GM12878 (cell line): ENCODE results near the gene HTRA3. TPM values are rescaled to one million over a fixed set of nuclear protein-coding genes. Genes with fewer than 3 reads are reported as not detected.

ENCODE experiments used
- ATAC-seq: fragments of 200-7000 bp; cut with Tn5 transposase; 3 replicates; pipeline ENCODE4 v1.9.1; 2020; ENCODE audit warnings: mild to moderate bottlenecking, moderate library complexity
- BruUV-seq: library from RNA; stranded (reverse); fragments of 400-500 nt; replicated peaks from 2 replicates; lab custom pipeline; 2021; lab: Mats Ljungman, UMichigan
- CTCF ChIA-PET: fragments of 300-600 bp; sonication (Branson Sonifier 250); formaldehyde crosslinking; extraction: SDS; loops from one replicate; lab custom pipeline; 2021; ENCODE audit warnings: inconsistent platforms; lab: Yijun Ruan, JAX
- POLR2A ChIA-PET: fragments of 350-600 bp; formaldehyde crosslinking; extraction: SDS; loops from one replicate; lab custom pipeline; 2021; ENCODE audit warnings: inconsistent platforms; lab: Charles Lee
- RAD21 ChIA-PET: fragments of 300-600 bp; sonication (Branson Sonifier 250); formaldehyde crosslinking; loops from one replicate; lab custom pipeline; 2023; ENCODE audit warnings: antibody characterized with exemption; ENCODE audit not compliant: unreplicated experiment; lab: Charles Lee
- SMC1A ChIA-PET: fragments of 300-600 bp; sonication (Branson Sonifier 250); formaldehyde crosslinking; loops from one replicate; lab custom pipeline; 2023; ENCODE audit not compliant: unreplicated experiment, uncharacterized antibody; lab: Charles Lee
- DNase-seq: peaks from one replicate; pipeline ENCODE4 v3.0.0-alpha.2; 2011; ENCODE audit warnings: low read depth, low spot score
- FAIRE-seq: peaks from 3 replicates; lab custom pipeline; 2011; peaks lifted over from hg19 to GRCh38; lab: Jason Lieb, UNC
- H2AFZ ChIP-seq: 2 replicates; pipeline ENCODE4 v1.6.0; 2011; ENCODE audit warnings: low read depth, low read length, control low read depth; ENCODE audit not compliant: control insufficient read depth
- H3K27ac ChIP-seq: 2 replicates; pipeline ENCODE4 v1.5.1; 2011; ENCODE audit warnings: control low read depth; ENCODE audit not compliant: control insufficient read depth, insufficient read depth
- H3K27me3 ChIP-seq, 2 experiments: replicated peaks in 1 of 2; 2 replicates each; pipeline versions ENCODE4 v1.6.0 to v1.6.1; 2011; ENCODE audit warnings: low read length in 1 of 2; ENCODE audit not compliant: control insufficient read depth in 2 of 2, insufficient read depth in 2 of 2
- H3K36me3 ChIP-seq, 2 experiments: 2 replicates each; pipeline ENCODE4 v1.5.1; 2011; ENCODE audit warnings: low read length in 1 of 2; ENCODE audit not compliant: control insufficient read depth in 2 of 2, insufficient read depth in 2 of 2
- H3K4me1 ChIP-seq: 2 replicates; pipeline ENCODE4 v1.6.1; 2011; ENCODE audit warnings: mild to moderate bottlenecking, low read length, moderate library complexity, mixed read lengths; ENCODE audit not compliant: control insufficient read depth, insufficient read depth
- H3K4me2 ChIP-seq: 2 replicates; pipeline ENCODE4 v1.6.0; 2011; ENCODE audit warnings: control low read depth; ENCODE audit not compliant: control insufficient read depth, insufficient read depth
- H3K4me3 ChIP-seq: fragments of 200-600 bp; sonication (generic); 2 replicates; pipeline ENCODE4 v1.5.1; 2016
- H3K79me2 ChIP-seq: 2 replicates; pipeline ENCODE4 v1.6.0; 2011; ENCODE audit warnings: low read length; ENCODE audit not compliant: control insufficient read depth, insufficient read depth
- H3K9ac ChIP-seq: 2 replicates; pipeline ENCODE4 v1.8.0; 2011; ENCODE audit warnings: low read length, control low read depth, mixed read lengths; ENCODE audit not compliant: control insufficient read depth, insufficient read depth
- H3K9me3 ChIP-seq: replicated peaks from 3 replicates; pipeline ENCODE4 v1.5.1; 2011; ENCODE audit warnings: mild to moderate bottlenecking, low read length; ENCODE audit not compliant: control insufficient read depth, insufficient read depth
- H4K20me1 ChIP-seq: 2 replicates; pipeline ENCODE4 v1.6.0; 2011; ENCODE audit not compliant: control insufficient read depth, insufficient read depth
- BACH1 ChIP-seq: fragments of 450-650 bp; IDR thresholded peaks from 2 replicates; pipeline ENCODE4 v1.6.1; 2017; ENCODE audit warnings: mild to moderate bottlenecking, borderline replicate concordance
- CHD4 ChIP-seq: fragments of 200-600 bp; sonication (generic); IDR thresholded peaks from 2 replicates; pipeline ENCODE4 v1.6.1; 2016; ENCODE audit warnings: mild to moderate bottlenecking
- HCFC1 ChIP-seq: fragments of 150-350 bp; IDR thresholded peaks from 2 replicates; pipeline ENCODE4 v1.6.1; 2014; ENCODE audit warnings: low read length
- JUNB ChIP-seq: IDR thresholded peaks from 2 replicates; pipeline ENCODE4 v1.6.1; 2016; ENCODE audit warnings: antibody characterized with exemption, mild to moderate bottlenecking
- KAT2A ChIP-seq: conservative IDR thresholded peaks from 2 replicates; pipeline ENCODE4 v1.6.1; 2011; ENCODE audit warnings: low read depth, low read length; ENCODE audit not compliant: control insufficient read depth
- NFXL1 ChIP-seq: fragments of 450-650 bp; IDR thresholded peaks from 2 replicates; pipeline ENCODE4 v1.6.1; 2017; ENCODE audit warnings: antibody characterized with exemption, mild to moderate bottlenecking, borderline replicate concordance
- SIN3A ChIP-seq: IDR thresholded peaks from 2 replicates; pipeline ENCODE4 v1.6.1; 2012; ENCODE audit warnings: low read depth, low read length, improper control_type of control experiment
- TAF1 ChIP-seq: IDR thresholded peaks from 2 replicates; pipeline ENCODE4 v1.6.1; 2011; ENCODE audit warnings: mild to moderate bottlenecking, low read depth, low read length, borderline replicate concordance
- YY1 ChIP-seq: IDR thresholded peaks from 2 replicates; pipeline ENCODE4 v1.6.1; 2011; ENCODE audit warnings: low read depth, mild to moderate bottlenecking, low read length
- WGBS: methylation state at CpG from one replicate; pipeline ENCODE4 v1.1.6; 2016; ENCODE audit warnings: low lambda C conversion rate; ENCODE audit not compliant: insufficient replicate concordance, insufficient coverage; ENCODE audit errors: missing lambda C conversion rate; 5-methylcytosine and 5-hydroxymethylcytosine counted together
- in situ Hi-C: fragments of 300-500 bp; cut with MboI; formaldehyde crosslinking; loops from 9 replicates; pipeline ENCODE4 v1.14.3; 2018; ENCODE audit warnings: mixed read lengths
- intact Hi-C: fragments of 100-400 bp; cut with micrococcal nuclease; formaldehyde crosslinking; loops from one replicate; pipeline ENCODE4 v1.14.2; 2022; ENCODE audit not compliant: unreplicated experiment
- polyA plus RNA-seq, 11 experiments: library from polyadenylated mRNA; depleted of rRNA in 4 of 11; unstranded in 6 of 11; stranded (reverse) in 5 of 11; fragments of >200 nt; fragmentation: Nextera tagmentation in 4 of 11; fragmentation: Illumina TruSeq in 1 of 11; extraction: Ambion mirVana in 4 of 11; extraction: Trizol in 1 of 11; gene quantifications; 1 replicate in 1 of 11; 2 replicates in 10 of 11; pipeline versions ENCODE4 v1.2.1 to v1.2.3, GENCODE V29; 2011 to 2016; ENCODE audit warnings: inconsistent platforms in 2 of 11, missing spikeins in 2 of 11, low read depth in 1 of 11
- total RNA-seq, 4 experiments: library from RNA; depleted of rRNA in 3 of 4; stranded (reverse); fragments of >200 nt in 3 of 4; fragmentation: Illumina TruSeq in 1 of 4; extraction: Trizol in 1 of 4; gene quantifications; 2 replicates each; pipeline versions ENCODE4 v1.2.1 to v1.2.3, GENCODE V29; 2013 to 2021
- TF ChIP-seq, protein P1 (sequence below): fragments of 450-650 bp; IDR thresholded peaks from 2 replicates; pipeline ENCODE4 v1.6.1; 2014; ENCODE audit warnings: mild to moderate bottlenecking
- TF ChIP-seq, protein P2 (sequence below): fragments of 150-350 bp; IDR thresholded peaks from 2 replicates; pipeline ENCODE4 v1.6.1; 2014; ENCODE audit warnings: mild to moderate bottlenecking, low read depth, low read length
- TF ChIP-seq, protein P3 (sequence below), 3 experiments: IDR thresholded peaks in 2 of 3; conservative IDR thresholded peaks in 1 of 3; 2 replicates each; pipeline ENCODE4 v1.5.1; 2011; ENCODE audit warnings: low read depth in 3 of 3, low read length in 3 of 3, mild to moderate bottlenecking in 3 of 3, control low read depth in 2 of 3, moderate library complexity in 2 of 3, inconsistent platforms in 1 of 3, mixed read lengths in 1 of 3; ENCODE audit not compliant: control insufficient read depth in 2 of 3, insufficient read depth in 1 of 3; ENCODE audit errors: extremely low read depth in 1 of 3
- TF ChIP-seq, protein P4 (sequence below): IDR thresholded peaks from 2 replicates; pipeline ENCODE4 v1.6.1; 2012; ENCODE audit warnings: mild to moderate bottlenecking, low read depth, low read length
- TF ChIP-seq, protein P5 (sequence below): fragments of 450-650 bp; conservative IDR thresholded peaks from 2 replicates; pipeline ENCODE4 v1.6.1; 2017; ENCODE audit warnings: mild to moderate bottlenecking, moderate library complexity

Gene HTRA3
- total and polyA plus RNA-seq, 10 of the 15 experiments (the other 5 are each of a cell fraction or from before 2014, with no cell fraction given), result 0.04 to 1.2 (median 0.08) TPM; not detected in 7

DNA sequence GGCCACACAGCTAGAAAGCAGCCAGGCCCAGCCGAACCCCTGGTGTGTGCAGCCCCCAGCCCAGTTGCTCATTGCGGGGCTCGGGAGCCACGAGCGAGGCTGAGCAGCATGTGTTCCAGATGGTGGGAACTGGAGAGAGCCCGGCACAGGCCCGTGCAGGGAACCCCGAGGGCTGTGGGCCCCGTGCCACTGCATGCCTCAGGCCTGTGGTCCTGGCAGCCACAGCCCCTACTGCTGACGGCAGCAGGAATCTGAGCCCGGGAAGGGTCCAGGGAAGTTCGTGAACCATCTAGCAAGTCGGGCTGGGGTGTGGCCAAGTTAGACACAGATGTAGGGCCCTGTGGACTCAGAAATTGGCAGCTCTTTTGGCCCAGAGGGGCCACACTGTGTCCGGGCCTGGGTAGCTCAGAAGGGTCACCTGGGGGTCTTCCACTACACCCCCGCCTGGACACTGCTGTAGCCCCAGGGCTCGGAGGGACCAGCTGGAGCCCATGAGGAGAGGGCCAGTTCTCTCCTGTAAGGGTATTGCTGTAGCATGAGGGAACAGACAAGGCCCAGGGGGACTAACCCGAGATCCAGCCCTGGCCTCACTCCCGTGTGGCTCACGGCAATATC is 12.1 kb downstream of the HTRA3 start:
- H3K27me3 ChIP-seq, result peaks cover 0 to 4% of the 10 kb centered on the region in 2 experiments; a peak in 2 of 4 replicates
- no peaks in the 10 kb centered on the region for H4K20me1 ChIP-seq
- in situ Hi-C loops, result no loop called here
- H3K27ac ChIP-seq, result no peak overlapping the region
- FAIRE-seq, result no peak
- BruUV-seq, result no TSS peak
- H3K9me3 ChIP-seq, result no peaks in the 10 kb centered on the region
- ChIA-PET POLR2A (no interaction called here), RAD21 (interaction anchor here (2.0 kb wide), 1 partner anchor 105 kb away, joined by 4 read pairs; no protein-coding TSS in a partner anchor), CTCF (no interaction called here), SMC1A (no interaction called here)
- no peak for ATAC-seq
- 31% methylated on average over 19 of the region's 19 CpGs for WGBS
- no peak overlapping the region for H3K4me3 ChIP-seq
- no peaks in the 10 kb centered on the region for H3K4me1 ChIP-seq
- H3K36me3 ChIP-seq, result no peaks in the 10 kb centered on the region
- no peaks in the 10 kb centered on the region for H3K79me2 ChIP-seq
- no peak overlapping the region for H2AFZ ChIP-seq
- no peak for DNase-seq
- no peak overlapping the region for H3K9ac ChIP-seq
- no peak overlapping the region for H3K4me2 ChIP-seq
- intact Hi-C loops, result no loop called here
- no peak for TF ChIP-seq HCFC1
- TF ChIP-seq SIN3A, result no peak
- no peak for TF ChIP-seq KAT2A
- TF ChIP-seq, protein P1, sequence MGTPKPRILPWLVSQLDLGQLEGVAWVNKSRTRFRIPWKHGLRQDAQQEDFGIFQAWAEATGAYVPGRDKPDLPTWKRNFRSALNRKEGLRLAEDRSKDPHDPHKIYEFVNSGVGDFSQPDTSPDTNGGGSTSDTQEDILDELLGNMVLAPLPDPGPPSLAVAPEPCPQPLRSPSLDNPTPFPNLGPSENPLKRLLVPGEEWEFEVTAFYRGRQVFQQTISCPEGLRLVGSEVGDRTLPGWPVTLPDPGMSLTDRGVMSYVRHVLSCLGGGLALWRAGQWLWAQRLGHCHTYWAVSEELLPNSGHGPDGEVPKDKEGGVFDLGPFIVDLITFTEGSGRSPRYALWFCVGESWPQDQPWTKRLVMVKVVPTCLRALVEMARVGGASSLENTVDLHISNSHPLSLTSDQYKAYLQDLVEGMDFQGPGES, result no peak
- TF ChIP-seq, protein P2, sequence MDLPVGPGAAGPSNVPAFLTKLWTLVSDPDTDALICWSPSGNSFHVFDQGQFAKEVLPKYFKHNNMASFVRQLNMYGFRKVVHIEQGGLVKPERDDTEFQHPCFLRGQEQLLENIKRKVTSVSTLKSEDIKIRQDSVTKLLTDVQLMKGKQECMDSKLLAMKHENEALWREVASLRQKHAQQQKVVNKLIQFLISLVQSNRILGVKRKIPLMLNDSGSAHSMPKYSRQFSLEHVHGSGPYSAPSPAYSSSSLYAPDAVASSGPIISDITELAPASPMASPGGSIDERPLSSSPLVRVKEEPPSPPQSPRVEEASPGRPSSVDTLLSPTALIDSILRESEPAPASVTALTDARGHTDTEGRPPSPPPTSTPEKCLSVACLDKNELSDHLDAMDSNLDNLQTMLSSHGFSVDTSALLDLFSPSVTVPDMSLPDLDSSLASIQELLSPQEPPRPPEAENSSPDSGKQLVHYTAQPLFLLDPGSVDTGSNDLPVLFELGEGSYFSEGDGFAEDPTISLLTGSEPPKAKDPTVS, result no peak
- no peak for TF ChIP-seq BACH1
- TF ChIP-seq, protein P3, sequence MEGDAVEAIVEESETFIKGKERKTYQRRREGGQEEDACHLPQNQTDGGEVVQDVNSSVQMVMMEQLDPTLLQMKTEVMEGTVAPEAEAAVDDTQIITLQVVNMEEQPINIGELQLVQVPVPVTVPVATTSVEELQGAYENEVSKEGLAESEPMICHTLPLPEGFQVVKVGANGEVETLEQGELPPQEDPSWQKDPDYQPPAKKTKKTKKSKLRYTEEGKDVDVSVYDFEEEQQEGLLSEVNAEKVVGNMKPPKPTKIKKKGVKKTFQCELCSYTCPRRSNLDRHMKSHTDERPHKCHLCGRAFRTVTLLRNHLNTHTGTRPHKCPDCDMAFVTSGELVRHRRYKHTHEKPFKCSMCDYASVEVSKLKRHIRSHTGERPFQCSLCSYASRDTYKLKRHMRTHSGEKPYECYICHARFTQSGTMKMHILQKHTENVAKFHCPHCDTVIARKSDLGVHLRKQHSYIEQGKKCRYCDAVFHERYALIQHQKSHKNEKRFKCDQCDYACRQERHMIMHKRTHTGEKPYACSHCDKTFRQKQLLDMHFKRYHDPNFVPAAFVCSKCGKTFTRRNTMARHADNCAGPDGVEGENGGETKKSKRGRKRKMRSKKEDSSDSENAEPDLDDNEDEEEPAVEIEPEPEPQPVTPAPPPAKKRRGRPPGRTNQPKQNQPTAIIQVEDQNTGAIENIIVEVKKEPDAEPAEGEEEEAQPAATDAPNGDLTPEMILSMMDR (IDR thresholded peaks at IDR 0.05 in 2 of 3, conservative IDR thresholded peaks at IDR 0.05 in 1 of 3; ENCODE audit: control insufficient read depth in 2 of 3, extremely low read depth in 1 of 3, insufficient read depth in 1 of 3, low read depth in 3 of 3, low read length in 3 of 3), result no peak
- TF ChIP-seq, protein P4, sequence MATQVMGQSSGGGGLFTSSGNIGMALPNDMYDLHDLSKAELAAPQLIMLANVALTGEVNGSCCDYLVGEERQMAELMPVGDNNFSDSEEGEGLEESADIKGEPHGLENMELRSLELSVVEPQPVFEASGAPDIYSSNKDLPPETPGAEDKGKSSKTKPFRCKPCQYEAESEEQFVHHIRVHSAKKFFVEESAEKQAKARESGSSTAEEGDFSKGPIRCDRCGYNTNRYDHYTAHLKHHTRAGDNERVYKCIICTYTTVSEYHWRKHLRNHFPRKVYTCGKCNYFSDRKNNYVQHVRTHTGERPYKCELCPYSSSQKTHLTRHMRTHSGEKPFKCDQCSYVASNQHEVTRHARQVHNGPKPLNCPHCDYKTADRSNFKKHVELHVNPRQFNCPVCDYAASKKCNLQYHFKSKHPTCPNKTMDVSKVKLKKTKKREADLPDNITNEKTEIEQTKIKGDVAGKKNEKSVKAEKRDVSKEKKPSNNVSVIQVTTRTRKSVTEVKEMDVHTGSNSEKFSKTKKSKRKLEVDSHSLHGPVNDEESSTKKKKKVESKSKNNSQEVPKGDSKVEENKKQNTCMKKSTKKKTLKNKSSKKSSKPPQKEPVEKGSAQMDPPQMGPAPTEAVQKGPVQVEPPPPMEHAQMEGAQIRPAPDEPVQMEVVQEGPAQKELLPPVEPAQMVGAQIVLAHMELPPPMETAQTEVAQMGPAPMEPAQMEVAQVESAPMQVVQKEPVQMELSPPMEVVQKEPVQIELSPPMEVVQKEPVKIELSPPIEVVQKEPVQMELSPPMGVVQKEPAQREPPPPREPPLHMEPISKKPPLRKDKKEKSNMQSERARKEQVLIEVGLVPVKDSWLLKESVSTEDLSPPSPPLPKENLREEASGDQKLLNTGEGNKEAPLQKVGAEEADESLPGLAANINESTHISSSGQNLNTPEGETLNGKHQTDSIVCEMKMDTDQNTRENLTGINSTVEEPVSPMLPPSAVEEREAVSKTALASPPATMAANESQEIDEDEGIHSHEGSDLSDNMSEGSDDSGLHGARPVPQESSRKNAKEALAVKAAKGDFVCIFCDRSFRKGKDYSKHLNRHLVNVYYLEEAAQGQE, result no peak
- no peak for TF ChIP-seq TAF1
- TF ChIP-seq JUNB, result no peak
- no peak for TF ChIP-seq CHD4
- TF ChIP-seq NFXL1, result no peak
- TF ChIP-seq, protein P5, sequence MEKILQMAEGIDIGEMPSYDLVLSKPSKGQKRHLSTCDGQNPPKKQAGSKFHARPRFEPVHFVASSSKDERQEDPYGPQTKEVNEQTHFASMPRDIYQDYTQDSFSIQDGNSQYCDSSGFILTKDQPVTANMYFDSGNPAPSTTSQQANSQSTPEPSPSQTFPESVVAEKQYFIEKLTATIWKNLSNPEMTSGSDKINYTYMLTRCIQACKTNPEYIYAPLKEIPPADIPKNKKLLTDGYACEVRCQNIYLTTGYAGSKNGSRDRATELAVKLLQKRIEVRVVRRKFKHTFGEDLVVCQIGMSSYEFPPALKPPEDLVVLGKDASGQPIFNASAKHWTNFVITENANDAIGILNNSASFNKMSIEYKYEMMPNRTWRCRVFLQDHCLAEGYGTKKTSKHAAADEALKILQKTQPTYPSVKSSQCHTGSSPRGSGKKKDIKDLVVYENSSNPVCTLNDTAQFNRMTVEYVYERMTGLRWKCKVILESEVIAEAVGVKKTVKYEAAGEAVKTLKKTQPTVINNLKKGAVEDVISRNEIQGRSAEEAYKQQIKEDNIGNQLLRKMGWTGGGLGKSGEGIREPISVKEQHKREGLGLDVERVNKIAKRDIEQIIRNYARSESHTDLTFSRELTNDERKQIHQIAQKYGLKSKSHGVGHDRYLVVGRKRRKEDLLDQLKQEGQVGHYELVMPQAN, result no peak
- no peak for TF ChIP-seq YY1
